GM19193 (cell line): Measurements from ENCODE around the gene KRTAP5-2.

Experiments used
- POLR2A ChIP-seq: IDR thresholded peaks from 4 replicates; pipeline ENCODE4 v1.6.1; 2011; ENCODE audit not compliant: insufficient read depth, insufficient read length; ENCODE audit errors: extremely low read depth

KRTAP5-2 gene

GRCh38 chr11:1570896-1571759, 27.0 kb downstream of the KRTAP5-2 start:
- no peak for TF ChIP-seq POLR2A

DNA sequence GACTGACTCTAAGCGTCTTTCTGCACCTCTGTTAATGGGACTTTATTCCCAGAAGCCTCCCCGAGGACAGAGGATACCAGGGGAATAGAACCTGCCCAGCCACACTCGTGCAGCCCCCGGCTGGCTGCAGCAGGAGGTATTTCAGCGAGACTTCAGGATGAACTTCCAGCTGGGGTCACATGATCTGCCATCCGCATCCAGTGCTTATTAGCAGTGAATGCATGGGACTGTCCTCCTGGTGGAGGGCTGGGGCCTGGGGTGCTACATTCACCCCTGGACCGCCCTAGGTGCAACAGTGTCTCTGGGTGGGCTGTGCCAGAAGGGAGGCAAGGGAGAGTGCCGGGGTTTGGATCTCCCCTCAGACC, 27.6 kb downstream of the KRTAP5-2 start:
- no peak for TF ChIP-seq POLR2A

GRCh38 chr11:1570001-1570453, 28.1 kb downstream of the KRTAP5-2 start:
- no peak for TF ChIP-seq POLR2A

DNA sequence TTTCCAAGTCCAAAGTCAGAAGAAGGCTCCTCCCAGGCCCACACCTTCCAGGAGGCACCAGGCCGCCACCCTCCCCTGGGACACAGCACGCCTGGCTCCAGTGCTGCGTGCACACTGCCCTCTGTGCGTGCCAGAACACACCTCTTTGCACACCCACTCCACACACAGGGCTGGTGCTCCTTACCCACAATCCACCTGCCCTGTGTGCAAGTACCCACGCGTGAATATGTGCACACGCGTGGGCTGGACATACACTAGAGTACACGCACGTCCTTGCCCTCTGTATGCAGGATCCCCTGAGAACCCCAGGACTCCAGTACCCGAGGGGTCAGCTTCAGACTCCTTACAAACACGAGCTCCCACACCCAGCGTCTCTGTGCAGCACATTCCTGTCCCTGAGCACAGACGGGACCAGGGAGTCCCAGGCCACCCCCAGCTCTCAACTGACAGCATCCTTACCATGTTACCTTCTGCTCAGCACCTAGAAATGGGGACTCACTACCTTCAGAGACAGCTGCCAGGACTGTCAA, 28.8 kb downstream of the KRTAP5-2 start:
- TF ChIP-seq POLR2A, result no peak

- TF ChIP-seq POLR2A, result no peak
Observed at GRCh38 chr11:1568441-1568911, 29.6 kb downstream of the KRTAP5-2 start.

- TF ChIP-seq POLR2A, result no peak
Observed at GRCh38 chr11:1567721-1568100, 30.4 kb downstream of the KRTAP5-2 start.

GRCh38 chr11:1567052-1567720, 30.9 kb downstream of the KRTAP5-2 start:
- no peak for TF ChIP-seq POLR2A

- no peak for TF ChIP-seq POLR2A
Observed at GRCh38 chr11:1566381-1567051, 31.6 kb downstream of the KRTAP5-2 start.

DNA sequence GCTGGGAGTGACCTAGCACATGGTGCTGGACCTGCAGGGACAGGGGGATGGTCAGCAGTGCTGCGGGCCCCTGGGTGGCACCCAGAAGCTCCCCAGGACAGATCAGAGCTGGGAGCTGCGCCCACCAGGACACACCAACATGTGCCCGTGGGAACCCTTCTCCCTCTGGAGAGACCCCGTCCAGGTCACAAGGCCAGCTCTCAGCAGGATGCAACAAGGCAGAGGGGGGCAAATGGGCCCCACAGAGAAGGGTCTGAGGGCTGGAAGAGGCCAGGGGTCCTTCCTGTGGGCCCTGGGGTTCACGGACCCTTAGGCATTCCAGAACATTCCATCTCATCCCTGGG, 32.2 kb downstream of the KRTAP5-2 start:
- TF ChIP-seq POLR2A, result no peak

GRCh38 chr11:1565173-1565903, 32.8 kb downstream of the KRTAP5-2 start:
- TF ChIP-seq POLR2A, result no peak

DNA sequence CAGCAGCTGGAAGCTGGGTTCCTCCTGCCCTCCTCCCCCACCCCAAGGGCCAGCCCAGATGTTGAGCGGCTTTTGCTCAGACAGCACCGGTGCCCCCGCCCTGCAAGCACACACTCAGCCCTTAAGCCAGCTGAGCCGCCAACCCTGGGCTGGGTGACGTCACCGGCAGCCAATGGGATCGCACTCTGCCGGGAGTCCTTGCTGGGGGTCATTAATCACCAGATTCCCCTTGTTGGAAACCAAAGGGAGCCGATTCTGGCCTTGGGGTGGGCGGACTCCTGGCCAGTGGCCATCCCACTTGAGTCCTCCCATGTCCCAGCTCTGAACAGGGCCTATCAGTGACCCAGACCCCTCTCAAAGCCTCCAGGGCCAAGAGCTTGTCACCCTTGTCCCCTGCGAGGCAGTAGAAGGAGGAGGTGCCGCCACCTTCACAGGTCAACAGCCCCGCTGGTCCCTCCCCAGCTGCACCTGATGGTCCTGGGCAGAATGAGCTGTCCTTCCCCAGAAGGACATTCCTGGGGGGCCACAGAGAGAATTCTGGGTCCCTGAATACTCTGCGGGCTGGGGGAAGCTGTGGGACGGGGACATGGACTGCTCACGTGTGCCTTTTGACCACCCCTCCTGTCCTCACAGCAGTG, 33.4 kb downstream of the KRTAP5-2 start:
- TF ChIP-seq POLR2A, result no peak

- TF ChIP-seq POLR2A, result no peak
Observed at GRCh38 chr11:1563697-1564534, 34.2 kb downstream of the KRTAP5-2 start.

DNA sequence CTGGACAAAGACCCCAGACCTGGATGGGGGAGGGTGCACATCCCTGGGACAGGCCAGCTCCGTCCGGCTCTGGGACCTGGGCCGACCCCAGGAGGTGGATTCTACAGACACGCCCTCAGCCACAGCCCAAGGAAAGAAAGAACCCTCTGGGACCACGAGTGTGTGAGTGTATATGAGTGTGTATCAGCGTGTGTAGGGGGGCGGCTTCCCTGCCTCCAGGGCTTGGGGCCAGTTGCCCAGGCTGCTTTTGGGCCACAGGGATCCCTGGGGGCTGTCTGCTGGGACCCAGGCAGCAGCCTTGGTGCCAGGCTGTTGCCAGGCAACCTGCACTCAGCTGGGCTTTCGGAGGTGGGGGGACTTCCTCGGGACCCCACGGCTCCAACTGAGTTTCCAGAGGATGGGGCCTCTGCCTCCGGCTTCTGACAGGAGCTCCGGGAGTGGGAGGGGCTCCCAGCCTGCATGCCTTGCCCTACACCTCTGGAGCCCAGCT, 34.9 kb downstream of the KRTAP5-2 start:
- no peak for TF ChIP-seq POLR2A

DNA sequence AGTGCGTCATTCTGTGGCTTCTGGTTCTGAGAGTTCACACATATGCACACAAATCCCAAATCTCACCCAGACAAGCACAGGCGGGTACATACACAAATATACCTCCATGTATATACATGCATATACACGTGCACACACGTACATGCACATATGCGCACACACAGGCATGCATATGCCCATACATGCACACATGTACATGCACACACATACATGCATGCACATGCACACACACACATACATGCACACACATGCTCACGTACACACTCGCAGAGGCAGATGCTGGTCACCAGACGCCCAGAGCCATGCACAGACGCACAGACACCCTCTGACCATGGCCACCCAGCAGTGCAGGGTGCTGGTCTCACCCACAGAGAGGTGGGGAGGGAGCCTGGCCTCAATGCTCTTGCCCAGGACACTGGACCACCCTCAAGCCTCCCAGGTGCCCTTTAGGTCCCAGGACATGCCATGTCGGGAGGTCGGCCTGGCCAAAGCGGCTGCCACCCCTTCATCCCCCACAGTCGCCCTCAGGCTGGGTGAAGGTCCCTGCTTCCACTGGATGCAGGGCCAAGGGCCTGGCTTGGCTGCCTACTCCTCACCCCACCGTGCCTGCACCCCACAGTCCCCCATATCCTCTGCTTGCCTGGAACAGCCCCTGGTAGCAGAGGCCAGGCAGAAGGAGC, 35.5 kb downstream of the KRTAP5-2 start:
- no peak for TF ChIP-seq POLR2A
